HT-29 (cell line): ENCODE data around the gene RNF183. TPM values are rescaled to one million over a fixed set of nuclear protein-coding genes. Genes with fewer than 3 reads are reported as not detected.
"Not testable (repeated sequence)": the region's sequence is repeated elsewhere in the genome, so short reads cannot be mapped to it uniquely, and the experiment has no call there.

Experiments
- DNase-seq: peaks from one replicate; pipeline ENCODE4 v3.0.0-alpha.2; 2015; ENCODE audit warnings: low spot score
- total RNA-seq: library from RNA; depleted of rRNA; stranded (reverse); fragments of >200 nt; shearing (Covaris generic); gene quantifications from 2 replicates; pipeline ENCODE4 v1.2.3, GENCODE V29; 2014; rRNA removed

The RNF183 gene
- total RNA-seq, 1 experiment from 2014 or later = 6.1 TPM

GRCh38 chr9:113275157-113276131 is 27.7 kb downstream of the RNF183 start, which contains the start of the genes CDC26 and PRPF4:
TSS of gene CDC26 (minus strand) at chr9:113275572. CDS start at chr9:113272507, 3,065 bp downstream.
TSS of gene PRPF4 (plus strand) at chr9:113275658. CDS start at chr9:113275744, 86 bp downstream.
- DNase-seq = peak; percentile 98

- DNase-seq = peak; percentile 83
These were observed 28.6 kb downstream of the RNF183 start for GRCh38 chr9:113274474-113275156.

- no peak for DNase-seq
These were observed 33.3 kb downstream of the RNF183 start for GRCh38 chr9:113269871-113270270.

- DNase-seq = no peak
These were observed 33.8 kb downstream of the RNF183 start for GRCh38 chr9:113269355-113269754.

GRCh38 chr9:113267911-113268566 is 35.1 kb downstream of the RNF183 start:
- DNase-seq = no peak

- no peak for DNase-seq
These were observed 37.0 kb downstream of the RNF183 start for GRCh38 chr9:113266174-113266573.

- no peak for DNase-seq
These were observed 41.1 kb downstream of the RNF183 start for GRCh38 chr9:113261917-113262671.

- DNase-seq = no peak
These were observed 44.9 kb downstream of the RNF183 start for GRCh38 chr9:113258282-113258681.

- no peak for DNase-seq
These were observed 45.3 kb downstream of the RNF183 start for GRCh38 chr9:113257863-113258262.

- no peak for DNase-seq
These were observed 47.7 kb downstream of the RNF183 start for GRCh38 chr9:113255438-113255837.

- DNase-seq = no peak
These were observed 48.2 kb downstream of the RNF183 start for GRCh38 chr9:113254991-113255390.

- DNase-seq = no peak
These were observed 52.4 kb downstream of the RNF183 start for GRCh38 chr9:113250807-113251206.

GRCh38 chr9:113249661-113250060 is 53.5 kb downstream of the RNF183 start:
- not testable (repeated sequence) for DNase-seq

- DNase-seq = no peak
These were observed 55.5 kb downstream of the RNF183 start for GRCh38 chr9:113247640-113248039.

Other genes starting within 250 kb of the RNF183 start
- gene ZFP37, start 246.7 kb downstream of the RNF183 start, total RNA-seq = not detected in 2 replicates
- gene SLC31A2, start 152.4 kb downstream of the RNF183 start, total RNA-seq = 1.8 and 3.4 TPM in 2 replicates
- 14.7 and 16.0 TPM in 2 replicates for gene FKBP15, start 82.1 kb downstream of the RNF183 start, total RNA-seq
- gene SLC31A1, start 81.8 kb downstream of the RNF183 start, total RNA-seq = 13.4 TPM in 2 replicates
- 20.2 and 22.6 TPM in 2 replicates for gene CDC26, start 27.8 kb downstream of the RNF183 start, total RNA-seq
- gene PRPF4, start 27.7 kb downstream of the RNF183 start, total RNA-seq = 21.3 and 21.8 TPM in 2 replicates
- 0.37 and 0.74 TPM in 2 replicates for gene WDR31, start 36.9 kb upstream of the RNF183 start, total RNA-seq
- 31.5 and 34.1 TPM in 2 replicates for gene BSPRY, start 46.2 kb upstream of the RNF183 start, total RNA-seq
- gene HDHD3, start 73.6 kb upstream of the RNF183 start, total RNA-seq = 73.3 and 78.1 TPM in 2 replicates
- 16.0 and 20.8 TPM in 2 replicates for gene ALAD, start 97.9 kb upstream of the RNF183 start, total RNA-seq
- 83.0 and 84.4 TPM in 2 replicates for gene POLE3, start 107.3 kb upstream of the RNF183 start, total RNA-seq
- gene C9orf43, start 107.4 kb upstream of the RNF183 start, total RNA-seq = 0.92 and 1.1 TPM in 2 replicates
- gene RGS3, start 160.4 kb upstream of the RNF183 start, total RNA-seq = 71.2 and 76.8 TPM in 2 replicates